Measurements from ENCODE around the gene MFSD2A.

Gene MFSD2A

DNA sequence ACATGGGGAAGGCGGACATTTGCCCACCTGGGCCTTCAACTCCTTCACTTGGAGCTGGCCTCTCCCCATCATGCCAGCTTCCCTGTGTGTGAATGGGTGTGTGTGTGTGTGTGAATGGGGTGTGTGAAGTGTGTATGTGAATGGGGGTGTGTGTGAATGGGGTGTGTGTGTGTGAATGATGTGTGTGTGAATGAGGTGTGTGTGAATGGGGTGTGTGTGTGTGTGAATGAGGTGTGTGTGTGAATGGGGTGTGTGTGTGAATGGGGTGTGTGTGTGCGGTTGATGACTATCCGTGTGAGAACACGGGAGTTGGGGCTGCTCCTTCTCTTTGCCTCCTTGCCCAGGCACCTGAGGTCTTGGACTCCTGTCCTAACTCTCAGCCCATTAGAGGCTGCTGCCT lies 9.6 kb downstream of the MFSD2A start:
- ChIA-PET CTCF (interaction anchor here (1.2 kb wide), 1 partner anchor 45 kb away, joined by 3 read pairs; no protein-coding TSS in a partner anchor), POLR2A (ENCODE audit: low non-redundant PET) (no interaction called here)
- no peak for TF ChIP-seq CTCF (conservative IDR thresholded peaks at IDR 0.05; ENCODE audit: low read depth)
- no peak for DNase-seq (ENCODE audit: low spot score)
- peak overlapping the region; percentile 99 for H3K27ac ChIP-seq

DNA sequence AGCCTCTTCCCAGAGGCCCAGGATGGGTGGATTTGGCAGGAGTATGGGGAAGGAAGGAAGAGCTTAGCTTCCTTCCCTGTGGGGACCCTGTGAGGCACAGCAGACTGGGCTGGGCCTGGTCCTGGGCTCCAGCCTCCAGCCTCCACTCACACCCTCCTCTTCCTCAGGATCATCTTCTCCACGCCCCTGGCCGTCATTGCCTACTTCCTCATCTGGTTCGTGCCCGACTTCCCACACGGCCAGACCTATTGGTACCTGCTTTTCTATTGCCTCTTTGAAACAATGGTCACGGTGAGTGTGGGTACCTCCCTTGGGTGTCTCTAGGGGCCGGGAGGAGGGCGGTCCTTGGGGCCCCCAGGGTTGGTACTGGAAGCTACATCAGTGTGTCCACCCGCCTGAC lies 10.1 kb downstream of the MFSD2A start:
- ChIA-PET CTCF (interaction anchor here (0.9 to 1.2 kb wide), 2 partner anchors 45 to 63 kb away, joined by 3 to 4 read pairs; no protein-coding TSS in a partner anchor), POLR2A (ENCODE audit: low non-redundant PET) (no interaction called here)
- TF ChIP-seq CTCF (conservative IDR thresholded peaks at IDR 0.05; ENCODE audit: low read depth), result no peak
- H3K27ac ChIP-seq, result peak overlapping the region; percentile 99
- no peak for DNase-seq (ENCODE audit: low spot score)

GRCh38 chr1:39969048-39969447 lies 14.1 kb downstream of the MFSD2A start:
- peak; percentile 61 for DNase-seq (ENCODE audit: low spot score)
- POLR2A ChIA-PET (ENCODE audit: low non-redundant PET), result no interaction called here
- H3K27ac ChIP-seq, result peak overlapping the region; percentile 99
- CTCF ChIA-PET, result interaction anchor here (1.4 to 6.9 kb wide), 2 partner anchors 49 to 67 kb away, joined by 4 to 111 read pairs; partner anchors contain the start of gene MYCL
- TF ChIP-seq CTCF (conservative IDR thresholded peaks at IDR 0.05; ENCODE audit: low read depth), result no peak

- TF ChIP-seq CTCF (conservative IDR thresholded peaks at IDR 0.05; ENCODE audit: low read depth), result no peak
- DNase-seq (ENCODE audit: low spot score), result peak; percentile 84
- ChIA-PET CTCF (interaction anchor here (1.0 to 6.9 kb wide), 3 partner anchors 50 to 369 kb away, joined by 3 to 111 read pairs (median 4); partner anchors contain the start of gene MYCL), POLR2A (ENCODE audit: low non-redundant PET) (no interaction called here)
- H3K27ac ChIP-seq, result peak overlapping the region; percentile 99
These were observed 14.8 kb downstream of the MFSD2A start for GRCh38 chr1:39969531-39970270.

DNA sequence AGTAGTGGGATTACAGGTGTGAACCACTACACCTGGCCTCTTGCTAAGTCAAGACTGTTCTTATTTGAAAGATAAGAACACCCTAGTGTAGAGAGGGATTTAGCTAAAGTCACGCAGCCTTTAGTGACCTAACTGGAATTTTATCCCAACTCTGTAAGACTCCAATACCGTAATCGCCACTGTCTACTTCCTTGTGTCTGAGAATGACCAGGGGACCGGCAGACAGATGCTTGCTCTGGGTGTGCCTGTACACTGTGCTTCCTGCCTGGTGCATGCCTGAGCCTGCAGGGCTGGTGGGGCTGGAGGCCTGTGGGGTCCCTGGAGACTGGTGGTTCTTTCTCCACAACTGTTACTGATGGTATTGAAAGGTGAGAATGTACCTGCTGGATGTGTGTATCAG lies 15.3 kb downstream of the MFSD2A start:
- ChIA-PET POLR2A (ENCODE audit: low non-redundant PET) (no interaction called here), CTCF (interaction anchor here (0.9 to 6.9 kb wide), 3 partner anchors 10 to 369 kb away, joined by 3 to 111 read pairs (median 5); no protein-coding TSS in a partner anchor)
- TF ChIP-seq CTCF (conservative IDR thresholded peaks at IDR 0.05; ENCODE audit: low read depth), result no peak
- DNase-seq (ENCODE audit: low spot score), result no peak
- peak overlapping the region; percentile 99 for H3K27ac ChIP-seq

GRCh38 chr1:39971138-39971537 lies 16.2 kb downstream of the MFSD2A start:
- ChIA-PET POLR2A (ENCODE audit: low non-redundant PET) (interaction anchor here (0.5 kb wide), 1 partner anchor 16 kb away, joined by 3 read pairs; no protein-coding TSS in a partner anchor), CTCF (interaction anchor here (0.6 to 6.9 kb wide), 4 partner anchors 11 to 125 kb away, joined by 4 to 111 read pairs (median 5); partner anchors contain the start of gene MYCL)
- H3K27ac ChIP-seq, result peak overlapping the region; percentile 99
- no peak for DNase-seq (ENCODE audit: low spot score)
- no peak for TF ChIP-seq CTCF (conservative IDR thresholded peaks at IDR 0.05; ENCODE audit: low read depth)

All from RWPE1 (cell line).